HCT116 (cell line): Measurements from ENCODE around the gene TRAPPC12. TPM values are rescaled to one million over a fixed set of nuclear protein-coding genes. Genes with fewer than 3 reads are reported as not detected.

Experiments
- ATAC-seq: fragments of 200-7000 bp; cut with Tn5 transposase; 2 replicates; pipeline ENCODE4 v1.9.1; 2020; ENCODE audit warnings: mild to moderate bottlenecking, moderate library complexity
- BruUV-seq: library from RNA; stranded (reverse); fragments of 400-500 nt; replicated peaks from 2 replicates; lab custom pipeline; 2021; lab: Mats Ljungman, UMichigan
- CTCF ChIA-PET: fragments of 300-600 bp; sonication (Branson Sonifier 250); formaldehyde crosslinking; loops from one replicate; lab custom pipeline; 2021; ENCODE audit warnings: antibody characterized with exemption; lab: Charles Lee
- POLR2A ChIA-PET: fragments of 300-600, 350-600 bp; sonication (Branson Sonifier 250); formaldehyde crosslinking; loops from one replicate; lab custom pipeline; 2021; ENCODE audit warnings: antibody characterized with exemption; lab: Charles Lee
- RAD21 ChIA-PET, 2 experiments: fragments of 300-600 bp; sonication (Branson Sonifier 250); formaldehyde crosslinking; loops; one replicate each; lab custom pipeline; 2023; ENCODE audit warnings: low total read pairs in 2 of 2; ENCODE audit not compliant: uncharacterized antibody in 2 of 2, unreplicated experiment in 2 of 2, low non-redundant PET in 1 of 2; lab: Charles Lee
- DNase-seq: peaks from one replicate; pipeline ENCODE4 v3.0.0-alpha.2; 2010; ENCODE audit warnings: low read depth, low spot score
- H2AFZ ChIP-seq: fragments of 200-600 bp; shearing (Covaris generic), sonication (generic); 2 replicates; pipeline ENCODE4 v1.6.1; 2017; ENCODE audit warnings: low read depth, mixed run types, mixed read lengths, antibody characterized with exemption, low read length; ENCODE audit not compliant: poor library complexity, severe bottlenecking
- H3K27ac ChIP-seq: 2 replicates; pipeline ENCODE4 v1.5.1; 2012; ENCODE audit warnings: low read depth, low read length
- H3K27me3 ChIP-seq: fragments of 200-600 bp; sonication (generic); 2 replicates; pipeline ENCODE4 v1.6.1; 2016; ENCODE audit warnings: mixed run types, low read length, mixed read lengths; ENCODE audit not compliant: insufficient read depth
- H3K36me3 ChIP-seq, 2 experiments: fragments of 200-500 bp in 1 of 2; fragments of 200-600 bp in 1 of 2; sonication (Bioruptor generic) in 1 of 2; sonication (generic) in 1 of 2; 2 replicates each; pipeline versions ENCODE4 v1.5.1 to v1.6.1; 2014 to 2016; ENCODE audit warnings: low read length in 2 of 2, inconsistent platforms in 1 of 2, mixed read lengths in 1 of 2, mixed run types in 1 of 2; ENCODE audit not compliant: insufficient read depth in 2 of 2, control insufficient read depth in 1 of 2
- H3K4me1 ChIP-seq, 2 experiments: fragments of 200-600 bp in 1 of 2; sonication (generic) in 1 of 2; 2 replicates each; pipeline versions ENCODE4 v1.5.1 to v1.6.1; 2012 to 2017; ENCODE audit warnings: low read length in 2 of 2, inconsistent platforms in 1 of 2, mild to moderate bottlenecking in 1 of 2, mixed read lengths in 1 of 2, mixed run types in 1 of 2, moderate library complexity in 1 of 2; ENCODE audit not compliant: insufficient read depth in 2 of 2, control insufficient read depth in 1 of 2
- H3K4me2 ChIP-seq: fragments of 200-600 bp; sonication (generic); 2 replicates; pipeline ENCODE4 v1.6.1; 2017; ENCODE audit warnings: mixed run types, low read length, mixed read lengths
- H3K4me3 ChIP-seq, 2 experiments: fragments of 200-600 bp in 1 of 2; sonication (generic) in 1 of 2; replicated peaks in 1 of 2; 2 replicates each; pipeline ENCODE4 v1.5.1; 2011 to 2016; ENCODE audit warnings: low read length in 2 of 2, control low read depth in 1 of 2, low read depth in 1 of 2, mild to moderate bottlenecking in 1 of 2, mixed read lengths in 1 of 2, mixed run types in 1 of 2
- H3K79me2 ChIP-seq: fragments of 200-600 bp; sonication (generic); 2 replicates; pipeline ENCODE4 v1.6.1; 2017; ENCODE audit warnings: mild to moderate bottlenecking, mixed run types, low read length, moderate library complexity, mixed read lengths; ENCODE audit not compliant: insufficient read depth
- H3K9ac ChIP-seq: fragments of 200-600 bp; sonication (generic); 2 replicates; pipeline ENCODE4 v1.6.1; 2016; ENCODE audit warnings: low read length, mixed read lengths
- H3K9me2 ChIP-seq: fragments of 200-600 bp; sonication (generic), shearing (Covaris generic); 2 replicates; pipeline ENCODE4 v1.6.1; 2017; ENCODE audit warnings: mixed run types, mild to moderate bottlenecking, moderate library complexity; ENCODE audit not compliant: insufficient read depth
- H3K9me3 ChIP-seq, 2 experiments: fragments of 200-500 bp in 1 of 2; fragments of 200-600 bp in 1 of 2; sonication (Bioruptor generic) in 1 of 2; sonication (generic) in 1 of 2; 2 replicates each; pipeline ENCODE4 v1.6.1; 2014 to 2017; ENCODE audit warnings: low read length in 2 of 2, mixed read lengths in 2 of 2, inconsistent platforms in 1 of 2, low read depth in 1 of 2, mild to moderate bottlenecking in 1 of 2, mixed run types in 1 of 2, moderate library complexity in 1 of 2; ENCODE audit not compliant: control insufficient read depth in 1 of 2, insufficient read depth in 1 of 2
- H4K20me1 ChIP-seq: fragments of 200-600 bp; sonication (generic), shearing (Covaris generic); 2 replicates; pipeline ENCODE4 v1.6.1; 2017; ENCODE audit warnings: mixed run types, mild to moderate bottlenecking, moderate library complexity; ENCODE audit not compliant: insufficient read depth
- ATF3 ChIP-seq: IDR thresholded peaks from 2 replicates; pipeline ENCODE4 v1.6.1; 2012
- CEBPB ChIP-seq: IDR thresholded peaks from 2 replicates; pipeline ENCODE4 v1.6.1; 2012; ENCODE audit warnings: low read depth
- CTCF ChIP-seq, 3 experiments: fragments of 200-600 bp in 1 of 3; sonication (generic) in 1 of 3; IDR thresholded peaks in 2 of 3; conservative IDR thresholded peaks in 1 of 3; 2 replicates each; pipeline ENCODE4 v1.5.1; 2012 to 2017; ENCODE audit warnings: low read depth in 2 of 3, low read length in 2 of 3, antibody characterized with exemption in 1 of 3, borderline replicate concordance in 1 of 3, control low read depth in 1 of 3, mild to moderate bottlenecking in 1 of 3, mixed read lengths in 1 of 3, mixed run types in 1 of 3, moderate library complexity in 1 of 3; ENCODE audit not compliant: insufficient read depth in 1 of 3
- EGR1 ChIP-seq: IDR thresholded peaks from 2 replicates; pipeline ENCODE4 v1.6.1; 2012; ENCODE audit warnings: low read depth
- ELF1 ChIP-seq: IDR thresholded peaks from 2 replicates; pipeline ENCODE4 v1.6.1; 2012; ENCODE audit warnings: low read depth, borderline replicate concordance
- EZH2 ChIP-seq: fragments of 200-600 bp; sonication (generic); IDR thresholded peaks from 2 replicates; pipeline ENCODE4 v1.6.1; 2017; ENCODE audit warnings: antibody characterized with exemption, mixed run types
- JUND ChIP-seq: IDR thresholded peaks from 2 replicates; pipeline ENCODE4 v1.6.1; 2012
- MAX ChIP-seq: IDR thresholded peaks from 2 replicates; pipeline ENCODE4 v1.6.1; 2012
- POLR2AphosphoS5 ChIP-seq: IDR thresholded peaks from 2 replicates; pipeline ENCODE4 v1.6.1; 2011; ENCODE audit warnings: mild to moderate bottlenecking, low read depth, low read length, moderate library complexity
- RAD21 ChIP-seq: IDR thresholded peaks from 2 replicates; pipeline ENCODE4 v1.6.1; 2012; ENCODE audit warnings: low read depth, mild to moderate bottlenecking
- REST ChIP-seq: IDR thresholded peaks from 2 replicates; pipeline ENCODE4 v1.6.1; 2012; ENCODE audit warnings: low read depth
- SIN3A ChIP-seq: IDR thresholded peaks from 2 replicates; pipeline ENCODE4 v1.6.1; 2012; ENCODE audit warnings: low read depth
- SP1 ChIP-seq: IDR thresholded peaks from 2 replicates; pipeline ENCODE4 v1.6.1; 2012; ENCODE audit warnings: low read depth
- YY1 ChIP-seq: IDR thresholded peaks from 2 replicates; pipeline ENCODE4 v1.6.1; 2011; ENCODE audit warnings: low read length, low read depth, moderate library complexity, mild to moderate bottlenecking; ENCODE audit not compliant: insufficient replicate concordance; ENCODE audit errors: extremely low read depth
- ZBTB33 ChIP-seq: IDR thresholded peaks from 2 replicates; pipeline ENCODE4 v1.6.1; 2011; ENCODE audit warnings: mild to moderate bottlenecking, low read length, moderate library complexity; ENCODE audit not compliant: insufficient replicate concordance; ENCODE audit errors: extremely low read depth
- ZFX ChIP-seq: fragments of 450-650 bp; IDR thresholded peaks from 2 replicates; pipeline ENCODE4 v1.6.1; 2017
- ZNF274 ChIP-seq: fragments of 200-500 bp; sonication (Bioruptor generic); IDR thresholded peaks from 2 replicates; pipeline ENCODE4 v1.6.1; 2014; ENCODE audit warnings: mild to moderate bottlenecking, low read depth, low read length, inconsistent platforms
- intact Hi-C: fragments of 100-400 bp; cut with micrococcal nuclease; formaldehyde crosslinking; loops from 2 replicates; pipeline ENCODE4 v1.10.0; 2022
- total RNA-seq: library from RNA; stranded (reverse); gene quantifications from one replicate; pipeline ENCODE4 v1.2.1, GENCODE V29; 2021; ENCODE audit not compliant: unreplicated experiment

The TRAPPC12 gene
- total RNA-seq, 1 experiment from 2014 or later, result 47.4 TPM

- Histone ChIP-seq H3K4me1 (no peaks in the 10 kb centered on the region), H3K9me2 (no peaks in the 10 kb centered on the region), H3K27ac (no peak overlapping the region), H2AFZ (no peak overlapping the region), H4K20me1 (no peaks in the 10 kb centered on the region), H3K4me3 (no peak overlapping the region), H3K36me3 (0 out of 4 replicates have a peak, but pooled peaks cover 0 to 3% of the 10 kb centered on the region in 2 experiments), H3K79me2 (no peaks in the 10 kb centered on the region), H3K27me3 (no peaks in the 10 kb centered on the region), H3K4me2 (no peak overlapping the region), H3K9me3 (no peaks in the 10 kb centered on the region), H3K9ac (no peak overlapping the region)
- ChIA-PET CTCF (no interaction called here), POLR2A (no interaction called here), RAD21 (no interaction called here)
- intact Hi-C loops, result no loop called here
- no peak for TF ChIP-seq ZBTB33
- TF ChIP-seq CTCF (IDR thresholded peaks at IDR 0.05 in 2 of 3, conservative IDR thresholded peaks at IDR 0.05 in 1 of 3; ENCODE audit: borderline replicate concordance in 1 of 3, insufficient read depth in 1 of 3, low read depth in 2 of 3, low read length in 2 of 3), result no peak
- TF ChIP-seq ATF3, result no peak
- no peak for TF ChIP-seq YY1
- no peak for TF ChIP-seq ZNF274
- no peak for TF ChIP-seq CEBPB
- TF ChIP-seq MAX, result no peak
- TF ChIP-seq SIN3A, result no peak
- TF ChIP-seq REST, result no peak
- no peak for TF ChIP-seq ZFX
- TF ChIP-seq JUND, result no peak
- no peak for TF ChIP-seq EZH2
- no peak for TF ChIP-seq EGR1
- TF ChIP-seq SP1, result no peak
- TF ChIP-seq ELF1, result no peak
- no peak for TF ChIP-seq RAD21
- TF ChIP-seq POLR2AphosphoS5, result no peak
- BruUV-seq, result no TSS peak
- ATAC-seq, result no peak
- no peak for DNase-seq
Observed at GRCh38 chr2:3494984-3495666, 115.6 kb downstream of the TRAPPC12 start.
